Testis (tissue), 2 donors: ENCODE data around the gene NFIA.

Source experiments
- POLR2A ChIP-seq: fragments of 450-650 bp; IDR thresholded peaks from one replicate; pipeline ENCODE4 v1.6.1; 2017; ENCODE audit warnings: antibody characterized with exemption, mild to moderate bottlenecking, moderate library complexity
- TF ChIP-seq, protein P1 (sequence below), 3 experiments: fragments of 450-650 bp in 2 of 3; fragments of 200-600 bp in 1 of 3; sonication (generic) in 1 of 3; IDR thresholded peaks; one replicate each; pipeline ENCODE4 v1.5.1; 2016 to 2019; ENCODE audit warnings: antibody characterized with exemption in 3 of 3, mild to moderate bottlenecking in 2 of 3, moderate library complexity in 1 of 3

- TF ChIP-seq, protein P1, sequence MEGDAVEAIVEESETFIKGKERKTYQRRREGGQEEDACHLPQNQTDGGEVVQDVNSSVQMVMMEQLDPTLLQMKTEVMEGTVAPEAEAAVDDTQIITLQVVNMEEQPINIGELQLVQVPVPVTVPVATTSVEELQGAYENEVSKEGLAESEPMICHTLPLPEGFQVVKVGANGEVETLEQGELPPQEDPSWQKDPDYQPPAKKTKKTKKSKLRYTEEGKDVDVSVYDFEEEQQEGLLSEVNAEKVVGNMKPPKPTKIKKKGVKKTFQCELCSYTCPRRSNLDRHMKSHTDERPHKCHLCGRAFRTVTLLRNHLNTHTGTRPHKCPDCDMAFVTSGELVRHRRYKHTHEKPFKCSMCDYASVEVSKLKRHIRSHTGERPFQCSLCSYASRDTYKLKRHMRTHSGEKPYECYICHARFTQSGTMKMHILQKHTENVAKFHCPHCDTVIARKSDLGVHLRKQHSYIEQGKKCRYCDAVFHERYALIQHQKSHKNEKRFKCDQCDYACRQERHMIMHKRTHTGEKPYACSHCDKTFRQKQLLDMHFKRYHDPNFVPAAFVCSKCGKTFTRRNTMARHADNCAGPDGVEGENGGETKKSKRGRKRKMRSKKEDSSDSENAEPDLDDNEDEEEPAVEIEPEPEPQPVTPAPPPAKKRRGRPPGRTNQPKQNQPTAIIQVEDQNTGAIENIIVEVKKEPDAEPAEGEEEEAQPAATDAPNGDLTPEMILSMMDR (IDR thresholded peaks at IDR 0.05), result no peak
- TF ChIP-seq POLR2A, result no peak
Measured at GRCh38 chr1:61323681-61324328, 241.4 kb downstream of the NFIA start.
